Measurements from ENCODE around the gene BTG2.

The BTG2 gene

DNA sequence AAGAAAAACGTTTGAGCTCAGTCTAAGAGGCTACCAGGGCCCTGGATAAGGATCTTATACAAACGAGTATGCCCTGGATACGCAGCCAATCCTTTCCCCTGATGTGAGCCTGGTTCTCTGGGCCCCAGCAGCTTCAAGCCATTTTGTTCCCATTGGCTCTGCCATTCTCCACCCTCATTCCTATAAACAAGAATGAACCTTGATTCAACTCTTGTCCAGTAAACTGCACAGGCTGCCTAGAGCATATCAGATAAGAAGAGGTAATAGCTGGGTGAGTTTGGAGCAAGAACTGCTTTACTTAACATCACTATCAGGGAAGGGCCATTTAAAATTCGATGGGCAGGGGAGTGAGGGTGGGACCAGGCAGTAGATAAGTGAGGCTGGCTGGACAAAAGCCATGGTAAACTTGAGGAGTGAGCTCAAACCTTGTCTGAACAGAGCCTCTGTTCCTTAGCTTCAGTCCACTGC is 11.3 kb downstream of the BTG2 start:
- no peak overlapping the region; the same call in 1 of the 2 replicates for H3K4me2 ChIP-seq
- TF ChIP-seq CTCF (conservative IDR thresholded peaks at IDR 0.05; ENCODE audit: low read depth, low read length): no peak
- H3K27me3 ChIP-seq (ENCODE audit: insufficient read depth, low read depth): no peaks in the 10 kb centered on the region
- no peak overlapping the region for H2AFZ ChIP-seq (ENCODE audit: low read depth)
- no peak overlapping the region for H3K4me3 ChIP-seq (IDR thresholded peaks at IDR 0.05; ENCODE audit: insufficient read depth, low read depth, low read length)
- H3K4me1 ChIP-seq (ENCODE audit: low read depth, poor library complexity, severe bottlenecking): peaks cover 72% of the 10 kb centered on the region
- no peak overlapping the region for H3K27ac ChIP-seq
- H4K20me1 ChIP-seq (ENCODE audit: insufficient read depth): no peaks in the 10 kb centered on the region
- peaks cover 10% of the 10 kb centered on the region; the same call in 1 of the 2 replicates for H3K79me2 ChIP-seq (ENCODE audit: insufficient read depth, low read depth)
- H3K36me3 ChIP-seq (ENCODE audit: insufficient read depth): no peaks in the 10 kb centered on the region
- no peak overlapping the region for H3K9ac ChIP-seq

DNA sequence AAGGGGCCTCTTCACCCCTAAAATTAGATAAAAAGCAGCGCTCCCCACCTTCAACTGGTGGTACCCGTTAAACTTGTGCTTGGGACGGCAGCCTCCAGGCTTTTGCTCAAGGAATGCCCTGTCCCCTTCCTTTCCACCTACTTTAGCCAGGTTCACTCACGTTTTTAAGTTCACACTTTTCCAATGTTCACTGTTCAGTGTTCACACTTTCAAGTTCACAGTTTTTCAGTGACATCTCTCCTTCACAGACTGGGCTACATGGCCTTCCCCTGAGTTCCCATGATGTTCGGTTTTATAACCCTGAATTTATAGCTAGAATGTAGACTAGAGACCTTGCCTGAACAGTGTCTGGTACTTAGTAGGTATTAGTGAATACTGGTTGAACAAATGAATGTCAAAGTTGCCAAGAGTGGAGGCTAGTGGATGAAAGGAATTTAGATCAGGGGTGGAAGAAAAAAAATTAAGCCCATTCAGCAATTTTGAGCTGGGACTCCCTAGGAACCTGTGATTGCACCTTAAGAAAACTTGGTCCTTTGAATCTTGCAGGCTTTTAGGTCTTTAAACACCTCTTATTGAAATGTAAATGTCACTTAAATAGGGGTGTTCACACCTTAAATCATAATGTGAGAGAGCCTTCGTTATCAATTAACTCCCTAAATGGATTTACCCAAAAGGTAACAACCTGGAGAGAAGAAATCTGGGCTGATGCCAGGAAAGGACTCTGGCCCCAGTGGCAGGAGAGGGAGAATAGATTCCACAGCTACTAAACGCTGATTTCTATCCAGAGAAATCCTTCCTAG is 12.3 kb downstream of the BTG2 start:
- Histone ChIP-seq H3K36me3 (ENCODE audit: insufficient read depth) (no peaks in the 10 kb centered on the region), H3K27me3 (ENCODE audit: insufficient read depth, low read depth) (no peaks in the 10 kb centered on the region), H3K27ac (no peak overlapping the region; the same call in 1 of the 2 replicates), H3K4me2 (0 out of 2 replicates have a peak overlapping the region, but pooled peaks have one; percentile 1), H3K4me3 (IDR thresholded peaks at IDR 0.05; ENCODE audit: insufficient read depth, low read depth, low read length) (no peak overlapping the region), H2AFZ (ENCODE audit: low read depth) (no peak overlapping the region), H3K9ac (no peak overlapping the region), H3K4me1 (ENCODE audit: low read depth, poor library complexity, severe bottlenecking) (peaks cover 72% of the 10 kb centered on the region), H3K79me2 (ENCODE audit: insufficient read depth, low read depth) (peaks cover 12% of the 10 kb centered on the region; the same call in 1 of the 2 replicates), H4K20me1 (ENCODE audit: insufficient read depth) (no peaks in the 10 kb centered on the region)
- TF ChIP-seq CTCF (conservative IDR thresholded peaks at IDR 0.05; ENCODE audit: low read depth, low read length): no peak

DNA sequence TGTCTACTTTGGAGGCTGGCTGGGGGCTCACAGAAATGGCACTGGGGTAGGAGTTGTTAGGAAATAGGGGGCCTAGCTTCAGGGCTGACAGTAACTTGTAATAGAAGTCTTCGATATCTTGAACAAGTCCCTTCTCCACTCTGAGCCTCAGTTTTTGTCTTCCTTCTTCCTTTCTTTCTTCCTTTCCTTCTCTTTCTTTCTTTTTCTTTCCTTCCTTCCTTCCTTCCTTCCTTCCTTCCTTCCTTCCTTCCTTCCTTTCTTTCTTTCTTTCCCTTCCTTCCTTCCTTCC is 12.9 kb downstream of the BTG2 start:
- no peak overlapping the region; the same call in 1 of the 2 replicates for H3K27ac ChIP-seq
- H3K36me3 ChIP-seq (ENCODE audit: insufficient read depth): no peaks in the 10 kb centered on the region
- H2AFZ ChIP-seq (ENCODE audit: low read depth): no peak overlapping the region
- no peak overlapping the region for H3K4me3 ChIP-seq (IDR thresholded peaks at IDR 0.05; ENCODE audit: insufficient read depth, low read depth, low read length)
- peaks cover 78% of the 10 kb centered on the region for H3K4me1 ChIP-seq (ENCODE audit: low read depth, poor library complexity, severe bottlenecking)
- no peaks in the 10 kb centered on the region for H4K20me1 ChIP-seq (ENCODE audit: insufficient read depth)
- no peaks in the 10 kb centered on the region for H3K27me3 ChIP-seq (ENCODE audit: insufficient read depth, low read depth)
- TF ChIP-seq CTCF (conservative IDR thresholded peaks at IDR 0.05; ENCODE audit: low read depth, low read length): no peak
- H3K9ac ChIP-seq: no peak overlapping the region
- H3K79me2 ChIP-seq (ENCODE audit: insufficient read depth, low read depth): peaks cover 17% of the 10 kb centered on the region; the same call in 1 of the 2 replicates
- H3K4me2 ChIP-seq: no peak overlapping the region

- Histone ChIP-seq H3K27me3 (ENCODE audit: insufficient read depth, low read depth) (no peaks in the 10 kb centered on the region), H3K9ac (peak overlapping the region; percentile 23; the same call in 1 of the 2 replicates), H3K4me3 (IDR thresholded peaks at IDR 0.05; ENCODE audit: insufficient read depth, low read depth, low read length) (peak overlapping the region; percentile 57), H4K20me1 (ENCODE audit: insufficient read depth) (no peaks in the 10 kb centered on the region), H2AFZ (ENCODE audit: low read depth) (peak overlapping the region; percentile 18; the same call in 1 of the 2 replicates), H3K36me3 (ENCODE audit: insufficient read depth) (no peaks in the 10 kb centered on the region), H3K4me1 (ENCODE audit: low read depth, poor library complexity, severe bottlenecking) (peaks cover 94% of the 10 kb centered on the region), H3K79me2 (ENCODE audit: insufficient read depth, low read depth) (peaks cover 19% of the 10 kb centered on the region; the same call in 1 of the 2 replicates), H3K4me2 (peak overlapping the region; percentile 100), H3K27ac (peak overlapping the region; percentile 89)
- 0 out of 2 replicates have a peak, but pooled peaks have one; percentile 19 for TF ChIP-seq CTCF (conservative IDR thresholded peaks at IDR 0.05; ENCODE audit: low read depth, low read length)
These were observed 15.4 kb downstream of the BTG2 start for GRCh38 chr1:203320591-203321272.

Measured in KMS-11 (cell line).